Measurements from ENCODE around the gene SLC34A2. TPM values are rescaled to one million over a fixed set of nuclear protein-coding genes. Genes with fewer than 3 reads are reported as not detected.
A peak's percentile ranks its signal among the peaks of the same experiment; 100 is the strongest.
"Not testable (repeated sequence)": the region's sequence is repeated elsewhere in the genome, so short reads cannot be mapped to it uniquely, and the experiment has no call there.

Gene SLC34A2
- total RNA-seq, 1 donor from 2014 or later = 2.6 TPM

DNA sequence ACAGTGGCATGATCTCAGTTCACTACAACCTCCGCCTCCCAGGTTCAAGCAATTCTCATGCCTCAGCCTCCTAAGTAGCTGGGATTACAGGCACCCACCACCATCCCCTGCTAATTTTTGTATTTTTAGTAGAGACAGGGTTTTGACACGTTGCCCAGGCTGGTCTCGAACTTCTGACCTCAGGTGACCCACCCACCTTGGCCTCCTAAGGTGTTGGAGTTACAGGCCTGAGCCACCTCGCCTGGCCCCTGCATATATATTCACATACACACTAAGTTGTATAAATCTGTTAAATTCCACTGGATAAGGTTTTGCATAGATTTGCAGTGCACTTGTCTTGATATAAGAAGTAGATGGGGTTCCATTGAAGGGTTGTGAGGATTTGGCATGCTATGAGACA is 5.8 kb downstream of the SLC34A2 start:
- not testable (repeated sequence) for ATAC-seq; DNase-seq (ENCODE audit: low spot score)

DNA sequence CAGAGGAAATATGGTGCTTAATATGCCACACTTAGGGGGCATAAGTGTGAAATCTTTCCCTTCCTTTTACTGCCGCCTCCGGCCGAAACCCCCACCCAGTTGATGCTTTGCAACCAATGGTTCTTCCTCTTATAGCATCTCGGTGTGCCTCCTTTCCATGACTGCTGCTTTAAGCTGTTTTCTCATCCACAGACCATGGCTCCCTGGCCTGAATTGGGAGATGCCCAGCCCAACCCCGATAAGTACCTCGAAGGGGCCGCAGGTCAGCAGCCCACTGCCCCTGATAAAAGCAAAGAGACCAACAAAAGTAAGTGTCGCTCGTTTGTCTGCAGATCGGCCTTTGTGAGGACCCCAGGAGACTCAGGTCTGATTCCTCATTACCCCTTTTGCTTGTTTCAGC is 6.7 kb downstream of the SLC34A2 start:
- DNase-seq (ENCODE audit: low spot score) (no peak), ATAC-seq (no peak)

DNA sequence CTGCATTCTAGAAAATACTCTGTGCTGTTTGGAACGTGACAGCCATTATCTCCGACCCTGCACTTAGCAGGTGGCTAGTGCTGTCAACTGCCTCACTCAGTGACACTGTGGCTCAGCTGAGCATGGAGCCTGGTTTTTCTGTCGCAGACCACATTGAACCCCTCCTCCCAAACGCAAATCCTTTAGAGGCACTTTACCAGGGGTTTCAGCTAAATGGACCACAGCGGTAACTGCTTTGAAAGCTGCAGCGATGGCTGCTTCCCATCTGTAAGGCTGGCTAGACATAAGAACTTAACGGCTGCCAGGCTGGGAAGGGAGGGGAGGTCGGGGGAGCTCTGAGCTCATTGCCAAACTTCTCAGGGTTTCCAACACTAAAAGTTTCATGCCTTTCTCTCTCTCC is 8.1 kb downstream of the SLC34A2 start:
- no peak for ATAC-seq
- DNase-seq (ENCODE audit: low spot score) = no peak

DNA sequence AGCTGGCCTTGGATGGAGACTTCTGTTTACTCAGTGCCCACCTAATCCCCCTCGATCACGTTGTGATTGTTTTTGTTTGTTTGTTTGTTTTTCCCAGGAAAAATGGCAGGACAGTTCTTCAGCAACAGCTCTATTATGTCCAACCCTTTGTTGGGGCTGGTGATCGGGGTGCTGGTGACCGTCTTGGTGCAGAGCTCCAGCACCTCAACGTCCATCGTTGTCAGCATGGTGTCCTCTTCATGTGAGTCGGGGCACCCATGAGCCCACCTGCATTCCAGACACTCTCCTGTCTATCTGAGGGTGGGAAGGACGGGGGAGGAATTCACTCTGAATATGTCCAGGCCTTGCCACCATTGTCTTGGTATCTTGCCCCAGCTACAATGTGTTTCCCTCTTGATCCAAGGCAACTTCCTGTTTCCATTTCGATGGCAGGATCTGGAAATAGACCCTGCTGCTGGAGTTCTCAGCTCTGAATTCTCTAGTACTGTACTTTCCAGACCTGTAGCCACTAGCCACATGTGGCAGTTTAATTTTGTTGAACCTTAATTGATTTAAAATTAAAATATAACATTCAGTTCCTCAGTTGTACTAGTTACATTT is 10.5 kb downstream of the SLC34A2 start:
- DNase-seq (ENCODE audit: low spot score) (no peak), ATAC-seq (no peak)

DNA sequence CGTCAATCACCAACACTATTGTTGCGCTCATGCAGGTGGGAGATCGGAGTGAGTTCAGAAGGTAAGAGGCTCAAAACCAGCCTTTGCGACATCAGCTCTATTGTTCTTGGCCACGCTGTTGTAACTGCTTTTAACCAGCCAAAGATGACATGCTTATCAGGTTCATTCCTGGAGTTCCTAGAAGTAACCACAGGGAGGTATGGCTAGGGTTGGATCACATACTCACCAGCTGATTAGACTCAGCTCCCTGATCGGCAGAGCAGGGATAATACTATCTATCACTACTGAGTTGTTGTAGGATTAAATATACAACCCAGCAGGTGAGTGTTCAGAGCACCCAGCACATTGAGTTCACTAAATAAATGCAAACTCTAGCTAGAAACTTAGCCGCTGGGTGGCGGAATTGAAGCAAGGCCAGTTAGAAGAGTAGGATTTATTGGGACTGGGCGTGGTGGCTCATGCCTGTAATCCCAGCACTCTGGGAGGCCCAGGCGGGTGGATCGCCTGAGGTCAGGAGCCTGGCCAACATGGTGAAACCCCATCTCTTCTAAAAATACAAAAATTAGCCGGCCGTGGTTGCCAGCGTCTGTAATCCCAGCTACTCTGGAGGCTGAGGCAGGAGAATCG is 12.4 kb downstream of the SLC34A2 start:
- ATAC-seq = no peak
- DNase-seq (ENCODE audit: low spot score) = no peak

DNA sequence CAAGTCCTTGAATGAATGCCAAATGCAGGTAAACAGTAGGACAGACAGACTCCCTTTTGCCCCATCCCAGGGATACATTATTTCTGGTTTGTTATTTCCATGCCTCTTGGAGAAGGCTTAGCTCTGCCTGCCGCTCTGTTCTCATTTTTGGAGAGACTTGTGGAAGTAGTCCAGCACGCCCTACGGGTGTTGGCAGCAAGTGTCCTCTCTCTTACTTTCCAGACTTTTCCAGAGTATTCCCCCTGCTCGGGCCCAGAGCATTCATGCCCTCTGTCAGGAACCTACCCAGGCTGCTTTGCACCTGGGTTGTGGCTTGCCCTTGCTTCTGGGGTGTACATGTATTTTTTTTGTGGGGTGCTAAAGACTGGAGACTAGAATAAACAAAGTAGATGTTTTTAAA is 15.3 kb downstream of the SLC34A2 start:
- DNase-seq (ENCODE audit: low spot score) (no peak), ATAC-seq (no peak)

DNA sequence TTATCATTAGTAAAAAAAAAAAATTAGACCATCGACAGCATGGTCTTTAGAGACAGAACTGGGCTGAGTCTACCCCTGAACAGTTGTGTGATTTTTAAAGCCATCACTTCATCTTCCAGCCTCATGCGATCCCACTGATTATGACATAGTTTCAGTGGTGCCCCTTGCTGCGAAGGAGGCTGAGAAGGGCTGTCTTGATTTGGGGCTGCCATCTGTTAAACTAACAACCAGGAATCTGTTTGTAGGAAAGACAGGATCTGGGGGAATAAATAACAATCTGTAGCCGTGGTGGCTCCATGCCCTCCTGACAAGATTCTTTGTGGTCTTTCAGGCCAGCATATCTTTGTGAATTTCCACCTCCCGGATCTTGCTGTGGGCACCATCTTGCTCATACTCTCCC is 17.1 kb downstream of the SLC34A2 start:
- no peak for ATAC-seq
- DNase-seq (ENCODE audit: low spot score) = no peak

DNA sequence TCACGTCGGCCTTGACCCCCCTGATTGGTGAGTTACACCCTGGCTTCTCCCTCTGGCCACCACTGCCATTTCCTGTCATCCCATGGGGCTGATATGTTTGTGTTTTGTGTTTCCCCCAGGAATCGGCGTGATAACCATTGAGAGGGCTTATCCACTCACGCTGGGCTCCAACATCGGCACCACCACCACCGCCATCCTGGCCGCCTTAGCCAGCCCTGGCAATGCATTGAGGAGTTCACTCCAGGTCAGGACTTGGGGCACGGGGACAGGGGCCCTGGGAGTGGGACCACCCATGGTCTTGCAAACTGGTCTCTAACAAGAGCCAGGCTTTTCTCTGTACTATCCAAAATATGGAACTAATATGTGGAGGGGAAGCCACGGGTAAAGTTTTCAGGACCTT is 18.7 kb downstream of the SLC34A2 start:
- no peak for ATAC-seq
- DNase-seq (ENCODE audit: low spot score) = no peak

DNA sequence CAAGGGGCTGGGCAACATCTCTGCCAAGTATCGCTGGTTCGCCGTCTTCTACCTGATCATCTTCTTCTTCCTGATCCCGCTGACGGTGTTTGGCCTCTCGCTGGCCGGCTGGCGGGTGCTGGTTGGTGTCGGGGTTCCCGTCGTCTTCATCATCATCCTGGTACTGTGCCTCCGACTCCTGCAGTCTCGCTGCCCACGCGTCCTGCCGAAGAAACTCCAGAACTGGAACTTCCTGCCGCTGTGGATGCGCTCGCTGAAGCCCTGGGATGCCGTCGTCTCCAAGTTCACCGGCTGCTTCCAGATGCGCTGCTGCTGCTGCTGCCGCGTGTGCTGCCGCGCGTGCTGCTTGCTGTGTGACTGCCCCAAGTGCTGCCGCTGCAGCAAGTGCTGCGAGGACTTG is 20.6 kb downstream of the SLC34A2 start:
- DNase-seq (ENCODE audit: low spot score) (no peak), ATAC-seq (no peak)

DNA sequence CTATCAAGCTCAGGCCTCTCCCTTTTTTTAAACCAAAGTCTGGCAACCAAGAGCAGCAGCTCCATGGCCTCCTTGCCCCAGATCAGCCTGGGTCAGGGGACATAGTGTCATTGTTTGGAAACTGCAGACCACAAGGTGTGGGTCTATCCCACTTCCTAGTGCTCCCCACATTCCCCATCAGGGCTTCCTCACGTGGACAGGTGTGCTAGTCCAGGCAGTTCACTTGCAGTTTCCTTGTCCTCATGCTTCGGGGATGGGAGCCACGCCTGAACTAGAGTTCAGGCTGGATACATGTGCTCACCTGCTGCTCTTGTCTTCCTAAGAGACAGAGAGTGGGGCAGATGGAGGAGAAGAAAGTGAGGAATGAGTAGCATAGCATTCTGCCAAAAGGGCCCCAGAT is 21.5 kb downstream of the SLC34A2 start:
- no peak for DNase-seq (ENCODE audit: low spot score)
- no peak for ATAC-seq

DNA sequence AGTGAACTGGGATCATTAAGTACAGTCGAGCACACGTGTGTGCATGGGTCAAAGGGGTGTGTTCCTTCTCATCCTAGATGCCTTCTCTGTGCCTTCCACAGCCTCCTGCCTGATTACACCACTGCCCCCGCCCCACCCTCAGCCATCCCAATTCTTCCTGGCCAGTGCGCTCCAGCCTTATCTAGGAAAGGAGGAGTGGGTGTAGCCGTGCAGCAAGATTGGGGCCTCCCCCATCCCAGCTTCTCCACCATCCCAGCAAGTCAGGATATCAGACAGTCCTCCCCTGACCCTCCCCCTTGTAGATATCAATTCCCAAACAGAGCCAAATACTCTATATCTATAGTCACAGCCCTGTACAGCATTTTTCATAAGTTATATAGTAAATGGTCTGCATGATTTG is 22.3 kb downstream of the SLC34A2 start:
- ATAC-seq (no peak), DNase-seq (ENCODE audit: low spot score) (no peak)

DNA sequence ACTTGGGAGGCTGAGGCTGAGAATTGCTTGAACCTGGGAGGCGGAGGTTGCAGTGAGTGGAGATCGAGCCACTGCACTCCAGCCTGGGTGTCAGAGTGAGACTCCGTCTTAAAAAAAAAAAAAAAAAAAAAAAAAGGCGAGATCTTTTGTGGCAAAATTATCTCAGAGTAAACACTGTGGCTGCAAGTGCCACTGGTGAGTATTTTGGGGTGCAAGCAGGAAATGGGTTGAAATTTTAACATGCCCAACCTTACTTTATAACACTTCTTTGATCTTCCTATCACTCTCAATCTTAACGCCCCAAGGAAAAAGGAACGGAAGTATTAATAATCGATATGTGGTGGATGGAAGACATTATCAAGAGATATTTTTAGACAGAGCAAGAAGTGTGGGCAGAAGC is 32.1 kb downstream of the SLC34A2 start:
- ATAC-seq (no peak), DNase-seq (ENCODE audit: low spot score) (no peak)

DNA sequence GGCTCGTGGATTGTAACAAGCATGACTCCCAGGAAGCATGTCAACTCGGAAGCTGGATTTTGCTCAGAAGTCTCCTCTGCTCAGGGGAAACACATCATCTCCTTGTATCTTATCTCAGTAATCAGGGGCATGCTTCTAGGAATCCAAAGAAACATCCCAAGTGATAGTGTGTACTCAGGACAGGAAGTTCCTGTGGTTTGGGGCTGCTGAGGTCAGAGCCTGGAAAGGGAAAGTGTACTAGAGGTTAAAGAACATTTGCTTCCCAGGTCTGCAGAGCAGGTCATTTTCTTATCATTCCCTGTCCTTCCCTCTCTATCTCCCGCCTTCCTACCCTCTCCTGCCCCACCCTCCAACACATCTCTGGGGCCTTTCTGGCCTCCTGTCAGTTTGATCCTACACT is 38.8 kb downstream of the SLC34A2 start:
- peak; percentile 33 for ATAC-seq
- no peak for DNase-seq (ENCODE audit: low spot score)

DNA sequence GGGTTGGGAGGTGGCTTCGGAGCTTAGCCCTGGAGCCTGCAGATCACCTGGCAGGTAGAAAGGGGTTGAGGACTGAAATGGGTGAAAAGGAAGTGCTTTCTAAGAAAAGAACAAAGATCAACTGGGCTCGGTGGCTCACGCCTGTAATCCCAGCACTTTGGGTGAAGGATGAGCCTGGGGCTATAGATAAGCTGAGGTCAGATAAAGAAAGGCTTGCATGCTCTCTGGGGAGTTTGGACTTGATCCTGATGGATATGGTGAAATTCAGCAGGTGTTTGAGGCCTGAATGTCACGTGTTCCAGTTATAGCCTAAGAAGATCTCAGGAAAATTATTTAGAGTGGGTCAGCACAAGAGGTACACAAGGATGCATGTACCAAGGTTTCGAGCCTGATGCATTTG is 40.8 kb downstream of the SLC34A2 start:
- ATAC-seq = no peak
- no peak for DNase-seq (ENCODE audit: low spot score)

DNA sequence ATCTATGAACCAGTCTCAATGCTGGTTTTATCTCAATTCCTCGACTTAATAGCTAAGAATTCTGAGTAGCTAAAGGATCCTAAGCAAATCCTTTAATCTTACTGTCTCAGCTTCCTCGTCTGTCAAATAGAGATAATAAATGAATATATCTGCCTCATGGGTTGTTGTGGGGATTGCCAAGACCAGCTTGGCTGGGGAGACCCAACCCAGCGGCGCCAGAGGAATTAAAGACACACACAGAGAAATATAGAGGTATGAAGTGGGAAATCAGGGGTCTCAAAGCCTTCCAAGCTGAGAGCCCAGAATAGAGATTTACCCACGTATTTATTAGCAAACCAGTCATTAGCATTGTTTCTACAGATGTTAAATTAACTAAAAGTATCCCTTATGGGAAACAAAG is 41.9 kb downstream of the SLC34A2 start:
- no peak for DNase-seq (ENCODE audit: low spot score)
- no peak for ATAC-seq

DNA sequence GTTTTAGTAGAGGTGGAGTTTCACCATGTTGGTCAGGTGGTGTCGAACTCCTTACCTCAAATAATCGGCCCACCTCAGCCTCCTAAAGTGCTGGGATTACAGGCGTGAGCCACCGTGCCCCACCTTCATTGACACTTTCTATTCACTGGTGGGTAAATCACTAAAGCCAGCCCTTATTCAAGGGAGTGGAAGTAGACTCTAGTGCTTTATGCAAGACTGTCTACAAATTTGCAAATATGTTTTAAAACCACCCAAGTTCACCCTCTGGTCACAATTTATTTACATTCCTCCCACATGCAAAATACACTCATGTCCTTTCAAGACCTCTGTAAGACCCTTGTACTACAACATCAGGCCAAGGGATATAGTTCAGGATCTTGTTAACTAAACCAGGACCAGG is 45.0 kb downstream of the SLC34A2 start:
- no peak for DNase-seq (ENCODE audit: low spot score)
- ATAC-seq = no peak

DNA sequence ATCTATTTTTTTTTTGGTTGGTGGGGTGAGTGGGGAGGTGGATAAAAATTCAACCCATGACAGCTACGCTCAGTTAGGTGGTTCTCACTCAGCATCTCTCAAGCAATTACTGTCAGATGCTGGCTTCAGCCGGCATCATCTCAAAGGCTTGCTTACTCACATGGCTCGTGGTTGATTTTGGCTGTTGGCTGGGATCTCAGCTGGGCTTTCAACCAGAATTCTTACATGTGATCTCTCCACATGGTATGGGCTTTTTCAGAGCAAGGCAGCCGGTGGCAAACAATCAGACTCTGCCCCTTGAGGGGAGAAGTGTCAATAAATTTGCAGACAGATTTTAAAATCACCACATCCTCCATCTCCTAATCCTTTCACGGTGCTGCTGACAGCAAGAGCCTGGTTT is 47.2 kb downstream of the SLC34A2 start:
- ATAC-seq (no peak), DNase-seq (ENCODE audit: low spot score) (no peak)

DNA sequence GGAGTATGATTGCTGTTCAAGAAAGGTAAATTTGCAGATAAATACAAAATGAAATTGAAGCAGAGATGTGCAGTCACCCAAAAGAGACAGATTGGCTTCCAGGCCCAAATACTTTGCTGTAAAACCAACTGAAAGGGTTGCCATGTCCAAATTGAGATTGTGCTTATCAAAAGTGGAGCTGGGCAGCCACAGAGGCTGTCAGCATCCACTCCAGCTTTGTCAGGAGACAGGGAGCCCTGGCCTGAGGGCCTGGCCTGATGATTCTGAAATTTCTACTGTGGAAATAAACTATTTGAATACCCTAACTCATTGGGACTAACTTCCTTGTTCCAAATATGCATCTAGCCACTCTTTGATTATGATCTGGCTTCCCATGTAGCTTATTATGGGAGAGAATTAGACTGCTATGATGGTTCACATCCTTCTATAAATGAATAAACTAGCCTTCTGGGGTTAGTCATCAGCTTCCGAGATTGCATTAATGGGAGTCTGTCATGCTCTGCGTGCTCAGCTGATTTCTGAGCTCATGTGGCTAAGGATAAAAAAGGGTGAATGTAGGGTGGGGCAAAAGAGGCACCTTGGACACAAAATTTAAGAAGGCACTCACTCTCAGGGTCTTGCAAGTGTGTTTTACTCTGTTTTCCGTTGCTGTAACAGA is 48.2 kb downstream of the SLC34A2 start:
- DNase-seq (ENCODE audit: low spot score) (no peak), ATAC-seq (no peak)

DNA sequence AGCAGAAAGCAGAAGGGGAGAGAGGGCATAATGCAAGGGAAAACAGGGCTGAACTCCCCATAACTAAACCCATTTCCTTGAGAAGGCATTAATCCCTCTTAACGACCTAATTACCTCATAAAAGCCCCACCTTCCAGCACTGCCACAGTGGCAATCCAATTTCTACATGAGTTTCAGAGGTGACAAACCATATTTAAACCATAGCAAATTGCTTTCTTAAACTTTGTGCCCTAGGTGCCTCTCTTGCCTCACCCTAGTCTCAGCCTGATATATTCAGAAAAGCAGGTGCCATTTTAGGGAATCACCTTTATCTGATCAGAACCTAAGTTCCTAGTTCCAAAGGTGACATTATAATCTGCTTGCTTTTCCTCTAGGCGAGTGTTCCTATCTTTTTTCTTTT is 48.9 kb downstream of the SLC34A2 start:
- DNase-seq (ENCODE audit: low spot score) (no peak), ATAC-seq (no peak)

DNA sequence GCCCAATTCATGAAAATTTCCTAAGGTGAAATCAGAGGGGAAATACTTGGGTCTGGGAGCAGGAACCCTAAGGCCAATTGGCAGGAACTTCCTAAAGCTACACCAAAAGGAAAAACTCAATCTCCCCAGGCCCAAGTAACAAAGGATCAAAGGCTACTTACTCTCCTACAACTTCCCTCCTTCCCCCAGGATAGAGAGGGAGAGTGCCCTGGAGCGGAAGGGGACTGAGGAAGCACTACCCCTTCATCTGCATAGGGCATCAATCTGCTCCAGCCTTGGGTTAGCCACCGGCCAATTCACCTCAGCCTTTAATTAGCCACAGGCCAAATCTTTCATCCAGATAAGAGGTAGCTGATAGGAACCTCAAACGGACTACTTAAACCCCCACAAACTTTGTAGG is 55.0 kb downstream of the SLC34A2 start:
- no peak for DNase-seq (ENCODE audit: low spot score)
- ATAC-seq = no peak

DNA sequence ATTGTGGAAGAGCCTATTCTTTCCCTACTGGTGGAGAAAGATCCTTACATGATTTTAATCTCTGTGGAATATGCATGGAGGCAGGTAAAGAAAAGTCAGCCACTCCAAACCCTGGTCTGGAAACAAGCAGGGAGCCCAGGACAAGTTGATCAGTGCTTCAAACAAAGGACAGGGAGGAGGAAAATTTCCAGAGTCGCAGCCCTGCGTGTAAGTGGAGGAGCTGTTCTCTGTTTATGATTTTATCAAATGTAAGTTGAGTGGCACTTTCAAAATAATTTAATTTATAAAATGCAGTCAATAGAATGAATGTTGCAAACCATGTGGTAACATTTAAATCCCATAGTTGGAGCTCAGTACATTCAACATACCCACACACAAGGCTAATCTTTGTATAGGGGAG is 57.0 kb downstream of the SLC34A2 start:
- ATAC-seq = no peak
- no peak for DNase-seq (ENCODE audit: low spot score)

DNA sequence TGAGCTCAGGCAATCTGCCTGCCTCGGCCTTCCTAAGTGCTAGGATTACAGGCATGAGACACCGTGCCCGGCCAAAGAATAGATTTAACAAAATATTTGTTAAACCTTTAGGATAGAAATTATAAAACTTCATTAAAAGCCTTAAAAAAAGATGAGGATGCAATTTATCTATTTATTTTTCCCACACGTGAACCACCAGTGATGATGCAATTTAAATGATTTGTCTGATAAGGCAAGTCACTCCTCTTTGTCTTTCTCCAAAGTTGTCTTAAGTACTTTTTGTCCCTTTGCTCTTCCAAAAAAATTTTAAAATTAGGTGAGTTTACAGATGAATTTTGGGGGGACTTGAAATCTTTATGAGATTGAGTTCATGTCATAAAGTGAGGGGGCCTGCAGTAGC is 58.2 kb downstream of the SLC34A2 start:
- ATAC-seq (no peak), DNase-seq (ENCODE audit: low spot score) (no peak)

DNA sequence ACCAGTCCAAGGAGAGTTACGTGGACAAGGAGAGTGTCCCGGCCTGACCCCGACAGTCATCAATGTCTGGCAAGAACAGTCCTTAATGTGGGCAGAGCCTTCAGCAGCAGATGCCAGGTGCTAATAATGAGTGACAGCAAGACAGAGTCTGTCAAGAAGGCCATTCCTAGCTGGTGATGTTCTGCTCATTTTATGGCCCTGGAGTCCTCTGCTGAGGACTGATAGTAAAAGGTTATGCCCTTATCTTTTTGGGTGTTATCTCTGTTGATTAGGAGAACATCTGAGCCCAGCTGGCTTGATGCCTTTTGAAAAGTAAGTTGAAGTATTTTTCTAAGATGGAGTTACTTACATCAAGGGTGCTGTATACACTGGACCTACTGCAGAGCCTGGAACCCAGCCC is 67.3 kb downstream of the SLC34A2 start:
- no peak for ATAC-seq
- DNase-seq (ENCODE audit: low spot score) = no peak
